HTR-8/SVneo (cell line): ENCODE results near the gene JSRP1.

Experiments used
- DNase-seq: peaks from one replicate; pipeline ENCODE4 v3.0.0; 2011; ENCODE audit warnings: low spot score, mixed read lengths; ENCODE audit not compliant: insufficient read length
- FAIRE-seq: peaks from 2 replicates; lab custom pipeline; 2011; peaks lifted over from hg19 to GRCh38; lab: Jason Lieb, UNC

JSRP1 gene

DNA sequence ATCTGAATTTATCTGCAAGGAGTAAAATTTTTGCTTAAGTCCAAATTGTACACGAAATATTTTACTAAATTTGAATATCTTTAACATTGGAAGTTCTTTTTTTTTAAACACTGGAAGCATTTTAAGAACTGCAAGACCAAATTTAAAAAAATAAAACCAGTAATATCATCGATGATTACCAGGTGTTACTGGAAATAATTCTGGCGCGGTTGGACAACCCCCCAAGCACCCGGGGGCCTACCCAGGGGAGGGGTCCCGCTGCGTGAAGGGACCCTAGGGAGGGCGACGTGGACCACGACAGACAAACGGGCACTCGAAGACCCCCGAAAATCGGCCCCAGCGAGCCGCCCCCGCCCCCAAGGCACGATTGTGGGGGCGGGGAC is 12.6 kb upstream of the JSRP1 start:
- FAIRE-seq = no peak

DNA sequence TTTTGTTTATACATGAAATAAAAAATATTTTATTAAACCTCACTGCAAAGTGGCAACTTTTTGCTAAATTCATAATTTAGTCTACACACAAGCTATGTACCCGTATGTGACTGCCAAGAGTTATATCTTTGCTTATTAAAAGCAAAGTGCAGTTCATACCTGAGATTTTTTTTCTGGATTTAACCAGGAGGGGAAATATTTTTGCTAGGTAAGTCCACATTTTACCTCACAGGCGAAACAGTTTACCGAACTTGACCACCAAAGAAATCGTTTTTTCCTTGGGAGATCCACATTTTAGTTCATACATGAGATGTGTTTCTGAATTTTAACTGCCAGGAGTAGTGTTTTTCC is 12.2 kb upstream of the JSRP1 start:
- FAIRE-seq = no peak
- no peak for DNase-seq

More for the DNA sequence above, 12.6 kb upstream of the JSRP1 start:
- no peak for DNase-seq

GRCh38 chr19:2266183-2266993 is 10.2 kb upstream of the JSRP1 start:
- DNase-seq (no peak), FAIRE-seq (no peak)

GRCh38 chr19:2261438-2262172 is 5.4 kb upstream of the JSRP1 start:
- no peak for DNase-seq
- no peak for FAIRE-seq

- no peak for DNase-seq
- FAIRE-seq = no peak
These were observed 4.2 kb upstream of the JSRP1 start for GRCh38 chr19:2260341-2260805.

DNA sequence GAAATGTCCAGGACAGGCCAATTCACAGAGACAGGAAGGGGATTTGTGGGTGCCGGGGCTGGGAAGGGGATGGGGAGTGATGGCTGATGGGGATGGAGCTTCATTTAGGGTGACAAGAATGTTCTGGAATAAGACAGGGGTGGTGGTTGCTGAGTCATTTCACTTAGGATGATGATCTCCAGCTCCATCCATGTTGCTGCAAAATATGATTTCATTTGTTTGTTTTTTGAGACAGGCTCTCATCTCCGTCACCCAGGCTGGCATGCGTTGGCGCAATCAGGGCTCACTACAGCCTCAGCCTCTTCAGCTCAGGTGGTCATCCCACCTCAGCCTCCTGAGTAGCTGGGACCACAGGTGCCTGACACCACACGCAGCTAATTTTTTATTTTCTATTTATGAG is 3.1 kb upstream of the JSRP1 start:
- FAIRE-seq (no peak), DNase-seq (no peak)

DNA sequence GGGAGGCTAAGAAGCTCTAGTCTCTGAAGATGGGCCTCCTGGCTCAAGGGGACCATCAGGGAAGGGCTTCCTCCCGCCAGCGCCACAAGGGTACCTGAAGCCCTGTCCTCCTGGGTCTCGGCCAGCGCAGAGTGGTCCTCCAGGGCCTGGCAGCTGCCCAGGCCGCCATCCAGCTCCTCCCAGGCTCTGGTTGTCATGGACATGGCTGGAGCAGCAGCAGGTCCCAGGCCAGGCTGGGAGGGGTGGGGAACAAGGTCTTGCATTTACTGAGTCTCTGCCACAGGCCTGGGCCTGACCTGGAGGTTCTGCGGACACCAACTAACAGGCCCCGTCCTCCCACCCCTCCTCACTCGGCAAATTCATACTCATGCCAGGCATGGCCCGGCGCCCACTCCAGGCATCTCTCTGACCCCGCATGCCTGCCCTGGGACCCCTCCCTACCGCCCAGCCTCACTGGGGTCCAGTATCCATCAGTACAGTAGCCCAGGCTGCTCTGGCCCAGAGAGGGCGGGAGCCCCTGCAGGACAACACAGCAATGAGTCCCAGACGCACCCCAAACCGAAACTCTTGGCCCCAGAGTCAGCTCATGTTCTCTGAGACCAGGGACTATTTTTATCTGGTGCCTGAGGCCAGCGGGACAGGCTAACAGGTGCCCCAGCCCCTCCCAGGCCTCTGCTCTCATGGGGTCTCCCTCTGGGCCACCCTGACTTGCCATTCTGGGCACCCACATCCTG is 938 bp downstream of the JSRP1 start:
- FAIRE-seq (no peak), DNase-seq (no peak)

GRCh38 chr19:2254064-2254872 is 1.9 kb downstream of the JSRP1 start:
- no peak for DNase-seq
- no peak for FAIRE-seq

DNA sequence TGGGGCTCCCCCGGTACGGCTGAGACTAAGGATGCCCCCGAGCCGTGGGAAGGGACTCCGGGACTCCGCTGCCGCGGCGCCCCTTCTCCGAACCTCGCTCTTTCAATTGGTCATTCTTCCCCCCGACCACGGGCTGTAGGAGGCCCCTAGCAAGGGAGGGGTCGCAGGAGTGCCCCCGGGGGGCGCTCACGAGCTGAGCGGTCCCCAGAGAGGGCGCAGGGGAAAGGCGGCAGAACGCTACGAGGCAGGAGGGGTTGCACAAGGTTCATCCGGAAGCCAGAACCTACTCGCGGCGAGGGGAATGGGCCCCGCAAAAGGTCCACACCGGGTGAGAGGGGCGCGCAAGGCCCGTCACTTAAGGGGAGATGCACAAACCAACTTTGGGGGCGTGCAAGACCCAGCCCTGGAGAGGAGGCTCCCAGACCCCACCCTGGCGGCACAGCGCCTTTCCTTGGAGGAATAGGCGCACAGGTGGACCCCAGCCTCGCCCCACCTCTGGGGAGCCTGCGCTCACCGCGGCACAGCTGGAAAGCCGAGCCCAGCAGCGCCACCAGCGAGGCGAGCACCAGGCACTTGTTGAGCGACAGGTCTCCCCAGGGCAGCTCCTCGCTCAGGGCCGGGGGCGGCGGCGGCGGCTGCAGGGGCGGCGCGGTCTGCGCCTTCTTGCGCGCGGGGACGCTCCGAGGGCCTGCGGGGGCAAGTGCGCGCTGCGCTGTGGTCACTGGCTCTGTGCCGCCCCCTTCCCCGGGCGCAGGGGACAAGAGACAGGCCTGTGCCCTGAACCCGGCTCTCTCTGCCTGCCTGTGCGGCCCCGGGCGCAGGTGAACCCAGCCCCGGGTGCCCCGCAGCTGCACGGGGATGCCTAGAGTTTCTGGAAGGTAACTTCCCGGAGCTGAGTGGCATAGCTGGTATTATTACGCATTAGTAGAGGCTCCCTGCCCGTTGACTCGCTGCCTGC is 2.8 kb downstream of the JSRP1 start:
- DNase-seq = no peak
- no peak for FAIRE-seq

GRCh38 chr19:2252797-2253105 is 3.5 kb downstream of the JSRP1 start:
- no peak for FAIRE-seq

GRCh38 chr19:2252055-2252796 is 4.0 kb downstream of the JSRP1 start:
- no peak for FAIRE-seq

More at GRCh38 chr19:2252797-2253105, 3.5 kb downstream of the JSRP1 start:
- DNase-seq = no peak

DNA sequence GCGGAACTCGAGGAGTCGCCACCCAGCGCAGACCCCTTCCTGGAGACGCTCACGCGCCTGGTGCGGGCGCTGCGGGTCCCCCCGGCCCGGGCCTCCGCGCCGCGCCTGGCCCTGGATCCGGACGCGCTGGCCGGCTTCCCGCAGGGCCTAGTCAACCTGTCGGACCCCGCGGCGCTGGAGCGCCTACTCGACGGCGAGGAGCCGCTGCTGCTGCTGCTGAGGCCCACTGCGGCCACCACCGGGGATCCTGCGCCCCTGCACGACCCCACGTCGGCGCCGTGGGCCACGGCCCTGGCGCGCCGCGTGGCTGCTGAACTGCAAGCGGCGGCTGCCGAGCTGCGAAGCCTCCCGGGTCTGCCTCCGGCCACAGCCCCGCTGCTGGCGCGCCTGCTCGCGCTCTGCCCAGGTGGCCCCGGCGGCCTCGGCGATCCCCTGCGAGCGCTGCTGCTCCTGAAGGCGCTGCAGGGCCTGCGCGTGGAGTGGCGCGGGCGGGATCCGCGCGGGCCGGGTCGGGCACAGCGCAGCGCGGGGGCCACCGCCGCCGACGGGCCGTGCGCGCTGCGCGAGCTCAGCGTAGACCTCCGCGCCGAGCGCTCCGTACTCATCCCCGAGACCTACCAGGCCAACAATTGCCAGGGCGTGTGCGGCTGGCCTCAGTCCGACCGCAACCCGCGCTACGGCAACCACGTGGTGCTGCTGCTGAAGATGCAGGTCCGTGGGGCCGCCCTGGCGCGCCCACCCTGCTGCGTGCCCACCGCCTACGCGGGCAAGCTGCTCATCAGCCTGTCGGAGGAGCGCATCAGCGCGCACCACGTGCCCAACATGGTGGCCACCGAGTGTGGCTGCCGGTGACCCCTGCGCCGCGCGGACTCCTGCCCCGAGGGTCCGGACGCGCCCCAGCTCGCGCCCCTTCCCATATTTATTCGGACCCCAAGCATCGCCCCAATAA is 4.8 kb downstream of the JSRP1 start:
- FAIRE-seq = no peak
- DNase-seq = no peak

More at GRCh38 chr19:2252055-2252796, 4.0 kb downstream of the JSRP1 start:
- no peak for DNase-seq

DNA sequence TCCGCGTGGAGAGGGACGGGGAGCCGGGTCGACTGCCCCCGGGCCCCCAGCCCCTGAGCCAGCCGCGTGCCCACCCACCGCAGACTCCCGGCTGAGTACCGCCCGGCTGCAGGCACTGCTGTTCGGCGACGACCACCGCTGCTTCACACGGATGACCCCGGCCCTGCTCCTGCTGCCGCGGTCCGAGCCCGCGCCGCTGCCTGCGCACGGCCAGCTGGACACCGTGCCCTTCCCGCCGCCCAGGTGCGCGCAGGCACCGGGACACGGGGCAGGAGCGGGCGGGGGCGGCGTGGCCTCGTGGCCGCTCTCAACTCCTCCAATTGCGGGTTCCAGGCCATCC is 5.5 kb downstream of the JSRP1 start:
- no peak for FAIRE-seq
- no peak for DNase-seq

DNA sequence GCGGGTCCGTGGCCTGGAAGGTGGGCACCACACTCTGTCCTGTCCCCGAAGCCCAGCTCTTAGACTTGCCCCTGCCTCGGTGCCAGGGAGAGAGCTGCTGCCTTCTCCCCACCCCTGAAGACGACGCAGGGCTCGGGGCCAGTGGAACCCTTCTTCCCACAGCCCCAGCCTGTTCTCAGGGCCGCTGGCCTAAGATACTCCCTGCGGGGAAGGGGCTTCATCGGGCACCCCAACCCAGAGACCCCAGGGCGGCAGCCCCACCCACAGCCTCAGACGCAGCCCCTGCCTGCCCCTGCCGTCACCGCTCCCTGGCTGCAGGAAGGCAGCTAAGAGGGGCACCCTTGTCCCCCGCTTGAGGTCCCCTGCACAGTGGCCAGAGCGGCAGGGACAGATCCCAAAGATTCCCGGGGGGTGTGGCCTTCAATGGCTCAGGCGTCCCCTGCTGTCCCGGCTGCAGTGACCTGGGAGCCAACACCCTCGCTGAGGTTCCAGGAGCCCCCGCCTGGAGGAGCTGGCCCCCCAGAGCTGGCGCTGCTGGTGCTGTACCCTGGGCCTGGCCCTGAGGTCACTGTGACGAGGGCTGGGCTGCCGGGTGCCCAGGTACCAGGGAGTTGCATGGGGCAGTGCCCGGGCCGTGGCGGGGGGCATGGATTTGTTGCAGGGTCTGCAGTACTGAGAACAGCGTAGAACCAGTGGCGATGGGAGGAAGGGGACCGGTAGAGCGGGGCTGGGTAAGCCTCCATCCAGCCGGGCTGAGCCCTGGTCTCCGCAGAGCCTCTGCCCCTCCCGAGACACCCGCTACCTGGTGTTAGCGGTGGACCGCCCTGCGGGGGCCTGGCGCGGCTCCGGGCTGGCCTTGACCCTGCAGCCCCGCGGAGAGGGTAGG is 6.1 kb downstream of the JSRP1 start:
- no peak for DNase-seq

GRCh38 chr19:2249010-2249866 is 7.0 kb downstream of the JSRP1 start, which contains the start of gene AMH:
AMH (plus strand) TSS chr19:2249323; CDS start chr19:2249333, 10 bp downstream.
- FAIRE-seq (no peak), DNase-seq (no peak)

More for the DNA sequence above, 6.1 kb downstream of the JSRP1 start:
- FAIRE-seq = no peak
